Measurements from ENCODE around the gene TYMS.

Gene TYMS

DNA sequence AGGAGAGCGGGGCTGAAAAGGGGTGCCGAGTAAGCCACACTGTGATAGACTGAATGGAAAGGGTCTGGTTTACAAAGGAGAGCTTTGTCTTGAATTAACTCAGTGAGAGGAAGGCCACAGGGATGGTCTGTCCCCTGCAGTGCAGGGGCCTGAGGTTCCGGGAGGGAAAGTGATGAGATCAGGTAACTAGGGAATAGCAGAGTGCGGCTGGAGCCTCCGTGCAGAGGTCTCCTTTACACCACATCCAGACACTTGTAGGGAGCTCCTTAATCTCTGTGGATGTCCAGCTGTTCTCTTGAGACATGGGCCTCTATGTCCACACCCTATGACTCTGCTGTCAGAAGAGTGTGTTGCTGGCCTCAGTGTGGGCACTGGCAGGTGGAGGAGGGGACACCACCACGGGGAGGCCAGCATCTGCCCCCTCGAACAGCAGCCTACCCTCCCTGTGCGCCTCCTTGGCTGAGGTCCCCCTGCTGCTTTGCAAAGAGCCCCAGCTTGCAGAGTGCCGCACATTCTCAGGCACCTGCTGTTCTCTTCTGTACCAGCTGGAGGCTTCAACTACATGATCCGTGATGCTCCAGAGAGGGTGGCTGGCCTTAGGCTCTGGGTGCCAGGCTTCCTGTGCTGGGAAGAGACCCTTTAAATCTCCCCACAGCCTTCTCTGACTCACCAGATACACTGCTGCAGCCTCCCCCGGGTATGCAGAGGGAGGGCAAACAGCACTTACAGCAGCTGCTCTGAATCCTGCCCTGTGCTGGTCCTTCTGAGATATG, 29.1 kb downstream of the TYMS start:
- TF ChIP-seq, protein P1, sequence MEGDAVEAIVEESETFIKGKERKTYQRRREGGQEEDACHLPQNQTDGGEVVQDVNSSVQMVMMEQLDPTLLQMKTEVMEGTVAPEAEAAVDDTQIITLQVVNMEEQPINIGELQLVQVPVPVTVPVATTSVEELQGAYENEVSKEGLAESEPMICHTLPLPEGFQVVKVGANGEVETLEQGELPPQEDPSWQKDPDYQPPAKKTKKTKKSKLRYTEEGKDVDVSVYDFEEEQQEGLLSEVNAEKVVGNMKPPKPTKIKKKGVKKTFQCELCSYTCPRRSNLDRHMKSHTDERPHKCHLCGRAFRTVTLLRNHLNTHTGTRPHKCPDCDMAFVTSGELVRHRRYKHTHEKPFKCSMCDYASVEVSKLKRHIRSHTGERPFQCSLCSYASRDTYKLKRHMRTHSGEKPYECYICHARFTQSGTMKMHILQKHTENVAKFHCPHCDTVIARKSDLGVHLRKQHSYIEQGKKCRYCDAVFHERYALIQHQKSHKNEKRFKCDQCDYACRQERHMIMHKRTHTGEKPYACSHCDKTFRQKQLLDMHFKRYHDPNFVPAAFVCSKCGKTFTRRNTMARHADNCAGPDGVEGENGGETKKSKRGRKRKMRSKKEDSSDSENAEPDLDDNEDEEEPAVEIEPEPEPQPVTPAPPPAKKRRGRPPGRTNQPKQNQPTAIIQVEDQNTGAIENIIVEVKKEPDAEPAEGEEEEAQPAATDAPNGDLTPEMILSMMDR (IDR thresholded peaks at IDR 0.05; ENCODE audit: low read depth, low read length), result no peak
- DNase-seq (ENCODE audit: low read depth in 2 of 2), result no peak
- H3K4me3 ChIP-seq (replicated peaks in 1 of 2; ENCODE audit: low read depth in 2 of 2, low read length in 2 of 2), result no peak overlapping the region

DNA sequence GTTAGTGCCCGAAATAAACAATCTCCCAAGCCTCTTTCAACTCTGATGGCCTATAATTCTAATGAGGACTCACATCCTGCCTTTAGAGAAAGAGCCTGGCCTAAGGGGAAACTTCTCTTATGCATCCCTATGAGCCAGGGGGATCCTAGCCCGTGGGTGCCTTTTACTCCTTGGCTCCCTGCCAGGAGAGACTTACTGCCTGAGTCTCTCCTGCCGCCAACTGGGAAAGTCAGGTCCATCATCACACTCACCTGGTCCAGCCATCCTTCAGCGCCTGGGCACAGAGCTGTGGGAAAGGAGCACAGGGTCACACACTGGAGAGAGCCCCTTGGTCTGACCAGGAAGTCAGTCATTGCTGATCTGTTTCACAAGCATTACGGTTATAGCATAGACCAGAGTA, 30.9 kb downstream of the TYMS start:
- no peak for DNase-seq (ENCODE audit: low read depth in 2 of 2)
- TF ChIP-seq, protein P1 (IDR thresholded peaks at IDR 0.05; ENCODE audit: low read depth, low read length), result no peak
- H3K4me3 ChIP-seq (replicated peaks in 1 of 2; ENCODE audit: low read depth in 2 of 2, low read length in 2 of 2), result no peak overlapping the region

DNA sequence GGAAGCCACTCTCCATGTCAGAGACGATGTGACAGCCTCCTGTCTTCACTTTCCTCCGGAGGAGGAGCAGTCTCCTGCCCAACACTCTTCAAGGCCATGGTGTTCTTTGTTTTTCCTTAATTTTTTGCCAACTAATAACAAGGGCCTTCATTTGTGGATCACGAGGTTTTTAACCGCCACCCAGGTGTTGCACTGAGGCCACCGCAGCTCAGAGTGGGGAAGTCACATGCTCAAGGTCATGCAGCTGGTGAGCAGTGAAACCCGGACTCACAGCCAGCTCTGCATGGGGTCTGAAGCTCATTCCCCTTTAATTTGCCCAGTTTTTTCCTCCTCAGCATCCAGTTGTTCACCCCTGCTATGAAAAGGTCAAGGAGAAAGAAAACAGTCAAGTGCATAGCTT, 35.4 kb downstream of the TYMS start:
- H3K4me3 ChIP-seq (replicated peaks in 1 of 2; ENCODE audit: low read depth in 2 of 2, low read length in 2 of 2), result no peak overlapping the region

DNA sequence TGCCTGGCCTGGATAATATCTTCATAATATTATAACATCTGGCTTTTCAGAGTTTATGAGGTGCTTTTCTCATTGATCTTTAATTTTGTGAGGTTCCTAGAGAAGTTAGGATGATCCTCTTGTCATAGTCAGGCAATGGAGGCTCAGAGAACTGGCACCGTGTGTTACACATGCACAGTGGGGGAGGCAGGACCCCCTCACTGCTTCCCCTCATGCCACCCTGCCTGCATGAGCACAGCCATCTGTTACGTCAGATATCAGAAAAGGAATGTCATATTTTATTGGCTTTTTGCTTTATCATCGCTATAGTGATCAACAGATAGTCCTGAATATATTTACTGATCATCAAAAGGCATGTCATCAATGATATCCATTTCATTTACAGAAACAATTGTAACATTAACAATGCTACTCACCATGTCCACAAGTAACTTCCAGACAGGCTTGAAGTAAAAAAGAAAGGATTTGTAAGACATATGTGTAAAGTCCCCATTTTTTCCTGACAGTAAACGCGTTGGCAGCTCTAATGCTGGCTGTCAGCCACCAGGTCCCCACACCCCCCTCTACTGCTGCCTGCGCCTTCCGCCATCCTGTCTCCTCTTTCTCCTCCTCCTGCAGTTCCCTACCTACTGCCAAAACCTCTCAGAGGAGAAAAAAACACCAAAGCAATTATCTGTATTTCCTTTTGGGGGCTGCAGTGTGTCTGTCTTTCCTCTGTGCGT, 36.2 kb downstream of the TYMS start:
- DNase-seq (ENCODE audit: low read depth in 2 of 2), result no peak
- no peak overlapping the region for H3K4me3 ChIP-seq (replicated peaks in 1 of 2; ENCODE audit: low read depth in 2 of 2, low read length in 2 of 2)
- TF ChIP-seq, protein P1 (IDR thresholded peaks at IDR 0.05; ENCODE audit: low read depth, low read length), result no peak

More for the DNA sequence above, 35.4 kb downstream of the TYMS start:
- TF ChIP-seq, protein P1 (IDR thresholded peaks at IDR 0.05; ENCODE audit: low read depth, low read length), result no peak
- DNase-seq (ENCODE audit: low read depth in 2 of 2), result no peak

DNA sequence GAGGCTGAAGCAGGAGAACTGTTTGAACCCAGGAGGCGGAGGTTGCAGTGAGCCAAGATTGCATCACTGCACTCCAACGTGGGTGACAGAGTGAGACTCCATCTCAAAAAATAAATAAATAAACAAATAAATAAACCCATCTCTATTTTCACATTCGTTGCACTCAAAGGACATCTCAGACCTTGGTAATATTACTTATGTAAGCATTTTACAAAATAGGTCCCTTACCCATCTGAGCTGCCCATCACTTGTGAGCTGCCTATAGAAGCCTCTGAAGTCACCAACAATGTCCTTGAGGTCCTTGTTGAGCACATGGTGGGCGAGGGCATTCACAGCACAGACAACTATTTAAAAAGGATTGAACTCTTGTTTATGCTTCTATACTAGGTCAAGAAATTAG, 39.6 kb downstream of the TYMS start:
- no peak for DNase-seq (ENCODE audit: low read depth in 2 of 2)
- H3K4me3 ChIP-seq (replicated peaks in 1 of 2; ENCODE audit: low read depth in 2 of 2, low read length in 2 of 2), result no peak overlapping the region
- TF ChIP-seq, protein P1 (IDR thresholded peaks at IDR 0.05; ENCODE audit: low read depth, low read length), result no peak

DNA sequence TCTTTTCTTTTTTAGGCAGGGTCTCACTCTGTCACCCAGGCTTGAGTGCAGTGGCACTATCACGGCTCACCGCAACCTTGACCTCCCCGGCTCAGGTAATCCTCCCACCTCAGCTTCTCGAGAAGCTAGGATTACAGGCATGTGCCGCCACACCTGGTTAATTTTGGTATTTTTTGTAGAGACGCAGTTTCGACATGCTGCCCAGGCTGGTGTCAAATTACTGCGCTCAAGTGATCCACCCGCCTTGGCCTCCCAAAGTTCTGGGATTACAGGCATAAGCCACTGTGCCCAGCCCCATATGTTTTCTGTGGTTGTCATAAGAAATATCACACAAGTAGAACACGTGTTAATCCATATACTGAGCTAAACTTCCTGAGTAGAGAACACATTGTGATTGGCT, 40.3 kb downstream of the TYMS start:
- no peak for DNase-seq (ENCODE audit: low read depth in 2 of 2)
- TF ChIP-seq, protein P1 (IDR thresholded peaks at IDR 0.05; ENCODE audit: low read depth, low read length), result no peak
- H3K4me3 ChIP-seq (replicated peaks in 1 of 2; ENCODE audit: low read depth in 2 of 2, low read length in 2 of 2), result no peak overlapping the region
